Thymus (tissue), 11 donors: ENCODE data around the gene HHIPL1. TPM values are rescaled to one million over a fixed set of nuclear protein-coding genes. Genes with fewer than 3 reads are reported as not detected.

Experiments
- DNase-seq, 9 donors: peaks; one replicate each; pipeline ENCODE4 v3.0.0-alpha.2; 2013; ENCODE audit warnings: low spot score in 9 of 9, low read depth in 6 of 9, missing footprints in 1 of 9
- H3K27ac ChIP-seq, 2 donors: one replicate each; pipeline ENCODE4 v1.5.1; 2013; ENCODE audit warnings: control low read depth in 1 of 2, low read depth in 1 of 2, low read length in 1 of 2, mild to moderate bottlenecking in 1 of 2, moderate library complexity in 1 of 2
- H3K27me3 ChIP-seq, 2 donors: one replicate each; pipeline ENCODE4 v1.5.1; 2013; ENCODE audit warnings: low read length in 1 of 2; ENCODE audit not compliant: control insufficient read depth in 2 of 2, insufficient read depth in 1 of 2
- H3K36me3 ChIP-seq, 2 donors: one replicate each; pipeline ENCODE4 v1.5.1; 2013; ENCODE audit warnings: low read length in 1 of 2, mild to moderate bottlenecking in 1 of 2, moderate library complexity in 1 of 2; ENCODE audit not compliant: control insufficient read depth in 2 of 2, insufficient read depth in 2 of 2
- H3K4me1 ChIP-seq, 2 donors: one replicate each; pipeline ENCODE4 v1.5.1; 2013; ENCODE audit warnings: low read length in 2 of 2; ENCODE audit not compliant: control insufficient read depth in 2 of 2, insufficient read depth in 2 of 2
- H3K4me3 ChIP-seq, 2 donors: one replicate each; pipeline ENCODE4 v1.5.1; 2013; ENCODE audit warnings: low read length in 2 of 2, control low read depth in 1 of 2, mild to moderate bottlenecking in 1 of 2
- H3K9me3 ChIP-seq, 2 donors: one replicate each; pipeline ENCODE4 v1.5.1; 2013; ENCODE audit warnings: low read length in 1 of 2, mild to moderate bottlenecking in 1 of 2; ENCODE audit not compliant: control insufficient read depth in 2 of 2, insufficient read depth in 1 of 2
- WGBS: extraction: QIAGEN DNeasy Blood & Tissue Kit; methylation state at CpG from one replicate; pipeline ENCODE4 v1.1.7; 2013; 5-methylcytosine and 5-hydroxymethylcytosine counted together
- polyA plus RNA-seq: library from polyadenylated mRNA; stranded (reverse); fragments of 200-250 nt; gene quantifications from one replicate; pipeline ENCODE4 v1.2.3, GENCODE V29; 2013
- total RNA-seq: library from RNA; stranded (reverse); fragments of 120-200 nt; gene quantifications from one replicate; pipeline ENCODE4 v1.2.4, GENCODE V29; 2013
- donor health status: healthy.

Gene HHIPL1
- total and polyA plus RNA-seq, 2 donors = 0.23 to 0.33 TPM

- WGBS = 90% methylated on average over 5 of the region's 5 CpGs
- no peak for DNase-seq
- peaks cover 0 to 14% of the 10 kb centered on the region in 2 donors for H3K27me3 ChIP-seq
- H3K9me3 ChIP-seq = no peaks in the 10 kb centered on the region
- no peak overlapping the region for H3K27ac ChIP-seq
- H3K4me1 ChIP-seq = no peaks in the 10 kb centered on the region
- H3K4me3 ChIP-seq = no peak overlapping the region
- no peaks in the 10 kb centered on the region for H3K36me3 ChIP-seq
Measured at GRCh38 chr14:99717682-99718013, 72.7 kb downstream of the HHIPL1 start.

- Histone ChIP-seq H3K4me3 (no peak overlapping the region), H3K9me3 (no peaks in the 10 kb centered on the region), H3K27me3 (peaks cover 0 to 14% of the 10 kb centered on the region in 2 donors), H3K4me1 (no peaks in the 10 kb centered on the region), H3K36me3 (no peaks in the 10 kb centered on the region), H3K27ac (no peak overlapping the region)
- no peak for DNase-seq
- 86% methylated on average over 14 of the region's 14 CpGs for whole genome bisulfite sequencing
Measured at GRCh38 chr14:99718031-99718810, 73.3 kb downstream of the HHIPL1 start.

GRCh38 chr14:99718811-99719192 is 73.9 kb downstream of the HHIPL1 start:
- H3K36me3 ChIP-seq = no peaks in the 10 kb centered on the region
- peaks cover 0 to 11% of the 10 kb centered on the region in 2 donors for H3K27me3 ChIP-seq
- no peaks in the 10 kb centered on the region for H3K4me1 ChIP-seq
- 85% methylated on average over 5 of the region's 5 CpGs for WGBS
- H3K4me3 ChIP-seq = no peak overlapping the region
- no peaks in the 10 kb centered on the region for H3K9me3 ChIP-seq
- no peak overlapping the region for H3K27ac ChIP-seq
- no peak for DNase-seq

- H3K9me3 ChIP-seq = no peaks in the 10 kb centered on the region
- whole genome bisulfite sequencing = 92% methylated on average over 18 of the region's 18 CpGs
- H3K27ac ChIP-seq = no peak overlapping the region
- H3K4me1 ChIP-seq = no peaks in the 10 kb centered on the region
- H3K36me3 ChIP-seq = no peaks in the 10 kb centered on the region
- peaks cover 0 to 17% of the 10 kb centered on the region in 2 donors for H3K27me3 ChIP-seq
- no peak for DNase-seq
- H3K4me3 ChIP-seq = no peak overlapping the region
Measured at GRCh38 chr14:99720941-99721791, 76.2 kb downstream of the HHIPL1 start.

- 93% methylated on average over 12 of the region's 12 CpGs for WGBS
- no peak for DNase-seq
- Histone ChIP-seq H3K36me3 (no peaks in the 10 kb centered on the region), H3K27ac (no peak overlapping the region), H3K9me3 (no peaks in the 10 kb centered on the region), H3K4me3 (no peak overlapping the region), H3K4me1 (no peaks in the 10 kb centered on the region), H3K27me3 (peaks cover 0 to 24% of the 10 kb centered on the region in 2 donors)
Measured at GRCh38 chr14:99721792-99722516, 77.0 kb downstream of the HHIPL1 start.

- no peaks in the 10 kb centered on the region for H3K36me3 ChIP-seq
- DNase-seq = no peak
- no peak overlapping the region for H3K27ac ChIP-seq
- H3K27me3 ChIP-seq = peaks cover 0 to 26% of the 10 kb centered on the region in 2 donors
- no peak overlapping the region for H3K4me3 ChIP-seq
- H3K4me1 ChIP-seq = no peaks in the 10 kb centered on the region
- H3K9me3 ChIP-seq = no peaks in the 10 kb centered on the region
- WGBS = 96% methylated on average over 9 of the region's 9 CpGs
Measured at GRCh38 chr14:99722741-99723140, 77.8 kb downstream of the HHIPL1 start.

GRCh38 chr14:99724196-99724891 is 79.4 kb downstream of the HHIPL1 start:
- 83% methylated on average over 5 of the region's 5 CpGs for WGBS
- peaks cover 0 to 33% of the 10 kb centered on the region in 2 donors for H3K27me3 ChIP-seq
- H3K4me3 ChIP-seq = no peak overlapping the region
- no peaks in the 10 kb centered on the region for H3K4me1 ChIP-seq
- H3K9me3 ChIP-seq = no peaks in the 10 kb centered on the region
- DNase-seq = no peak
- H3K36me3 ChIP-seq = no peaks in the 10 kb centered on the region
- H3K27ac ChIP-seq = no peak overlapping the region

- Histone ChIP-seq H3K4me1 (no peaks in the 10 kb centered on the region), H3K4me3 (no peak overlapping the region), H3K27ac (no peak overlapping the region), H3K27me3 (peaks cover 2 to 35% of the 10 kb centered on the region in 2 donors), H3K9me3 (no peaks in the 10 kb centered on the region), H3K36me3 (no peaks in the 10 kb centered on the region)
- no peak for DNase-seq
- 95% methylated on average over 15 of the region's 15 CpGs for WGBS
Measured at GRCh38 chr14:99724939-99725773, 80.2 kb downstream of the HHIPL1 start.
